Esophagus squamous epithelium (tissue), 4 donors: Measurements from ENCODE around the gene TUBG2.

ENCODE experiments used
- CTCF ChIP-seq, 6 experiments: fragments of 450-650 bp in 4 of 6; fragments of 200-600 bp in 2 of 6; sonication (generic) in 2 of 6; IDR thresholded peaks; one replicate each; pipeline ENCODE4 v1.5.1; 2016 to 2019; ENCODE audit warnings: antibody characterized with exemption in 6 of 6, mild to moderate bottlenecking in 4 of 6, moderate library complexity in 4 of 6
- POLR2A ChIP-seq, 4 donors: fragments of 450-650 bp; IDR thresholded peaks; one replicate each; pipeline ENCODE4 v1.6.1; 2017; ENCODE audit warnings: antibody characterized with exemption in 4 of 4, mild to moderate bottlenecking in 4 of 4, moderate library complexity in 3 of 4

DNA sequence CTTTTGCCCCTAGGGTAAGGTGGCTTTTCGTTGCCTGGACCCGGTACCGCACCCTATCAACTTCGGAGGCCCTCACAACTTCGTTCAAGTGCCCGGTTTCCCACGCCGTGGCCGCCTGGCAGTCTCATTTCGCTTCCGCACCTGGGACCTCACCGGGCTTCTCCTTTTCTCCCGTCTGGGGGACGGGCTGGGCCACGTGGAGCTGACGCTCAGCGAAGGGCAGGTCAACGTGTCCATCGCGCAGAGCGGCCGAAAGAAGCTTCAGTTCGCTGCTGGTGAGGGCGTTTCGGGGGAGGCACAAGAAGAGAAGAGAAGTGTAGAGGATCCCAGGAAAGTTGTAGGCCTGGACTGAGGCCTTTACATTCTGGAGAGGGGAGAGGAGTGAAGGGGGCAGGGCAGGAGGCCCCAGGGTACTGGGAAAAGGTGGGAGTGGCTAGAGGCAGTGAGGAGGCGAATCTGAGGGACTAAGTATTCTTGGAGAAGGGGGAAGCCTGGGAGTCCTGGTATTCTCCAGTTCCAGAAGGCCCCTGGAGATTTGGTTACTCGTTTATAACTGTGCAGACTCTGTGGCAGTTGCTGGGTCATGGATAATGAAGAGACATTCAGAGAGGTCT, 28.7 kb downstream of the TUBG2 start:
- no peak for TF ChIP-seq CTCF (IDR thresholded peaks at IDR 0.05)
- no peak for TF ChIP-seq POLR2A (IDR thresholded peaks at IDR 0.05)
